Hepatocyte (in vitro differentiated cells): ENCODE data around the gene FADS6.

Experiments
- CTCF ChIP-seq: fragments of 200-600 bp; sonication (generic); IDR thresholded peaks from 2 replicates; pipeline ENCODE4 v1.5.1; 2016; ENCODE audit warnings: antibody characterized with exemption, mild to moderate bottlenecking; ENCODE audit not compliant: poor library complexity
- EZH2 ChIP-seq: fragments of 200-600 bp; sonication (generic); IDR thresholded peaks from 2 replicates; pipeline ENCODE4 v1.6.1; 2016; ENCODE audit warnings: antibody characterized with exemption, mild to moderate bottlenecking, borderline replicate concordance

GRCh38 chr17:74922172-74922571, 28.7 kb upstream of the FADS6 start:
- TF ChIP-seq CTCF (no peak), EZH2 (no peak)
